A673 (cell line): ENCODE measurements around the gene ACTR5. TPM values are rescaled to one million over a fixed set of nuclear protein-coding genes. Genes with fewer than 3 reads are reported as not detected.

Source experiments
- BruUV-seq: library from RNA; stranded (reverse); fragments of 400-500 nt; replicated peaks from 2 replicates; lab custom pipeline; 2021; lab: Mats Ljungman, UMichigan
- CTCF ChIA-PET: fragments of 300-600 bp; sonication (Branson Sonifier 250); formaldehyde crosslinking; loops from one replicate; lab custom pipeline; 2022; ENCODE audit warnings: antibody characterized with exemption; lab: Charles Lee
- POLR2A ChIA-PET: fragments of 300-600 bp; sonication (Branson Sonifier 250); formaldehyde crosslinking; loops from one replicate; lab custom pipeline; 2022; ENCODE audit warnings: antibody characterized with exemption; ENCODE audit not compliant: low non-redundant PET; lab: Charles Lee
- DNase-seq: peaks from one replicate; pipeline ENCODE4 v3.0.0-alpha.2; 2015; ENCODE audit warnings: low spot score
- H3K27ac ChIP-seq: fragments of 200-600 bp; sonication (generic); 2 replicates; pipeline ENCODE4 v1.5.1; 2016; ENCODE audit warnings: mixed run types, low read depth, mild to moderate bottlenecking, mixed read lengths, antibody characterized with exemption, low read length; ENCODE audit not compliant: poor library complexity, severe bottlenecking
- H3K27me3 ChIP-seq: fragments of 200-600 bp; sonication (generic); replicated peaks from 2 replicates; pipeline ENCODE4 v1.6.1; 2017; ENCODE audit warnings: mixed run types, low read depth, mild to moderate bottlenecking, mixed read lengths, antibody characterized with exemption, low read length; ENCODE audit not compliant: insufficient read depth, poor library complexity
- H3K36me3 ChIP-seq: fragments of 200-600 bp; sonication (generic); 2 replicates; pipeline ENCODE4 v1.6.1; 2016; ENCODE audit warnings: mixed run types, mild to moderate bottlenecking, mixed read lengths, antibody characterized with exemption, low read length; ENCODE audit not compliant: insufficient read depth, poor library complexity, severe bottlenecking
- H3K4me1 ChIP-seq: fragments of 200-600 bp; sonication (generic); 2 replicates; pipeline ENCODE4 v1.6.1; 2017; ENCODE audit warnings: mixed run types, mild to moderate bottlenecking, mixed read lengths, antibody characterized with exemption, low read length; ENCODE audit not compliant: insufficient read depth, poor library complexity, severe bottlenecking
- H3K4me3 ChIP-seq: fragments of 200-600 bp; sonication (generic); 2 replicates; pipeline ENCODE4 v1.5.1; 2016; ENCODE audit warnings: low read depth, mixed run types, mild to moderate bottlenecking, mixed read lengths, low read length; ENCODE audit not compliant: poor library complexity, severe bottlenecking
- H3K9me3 ChIP-seq: fragments of 200-600 bp; sonication (generic); 2 replicates; pipeline ENCODE4 v1.6.1; 2016; ENCODE audit warnings: mixed run types, low read depth, mild to moderate bottlenecking, mixed read lengths, antibody characterized with exemption, low read length; ENCODE audit not compliant: poor library complexity, severe bottlenecking
- EZH2 ChIP-seq: fragments of 200-600 bp; sonication (generic); IDR thresholded peaks from 2 replicates; pipeline ENCODE4 v1.6.1; 2017; ENCODE audit warnings: borderline replicate concordance, low read depth, mild to moderate bottlenecking, mixed read lengths, antibody characterized with exemption, low read length; ENCODE audit not compliant: poor library complexity, severe bottlenecking
- intact Hi-C: fragments of 100-400 bp; cut with micrococcal nuclease; formaldehyde crosslinking; loops from one replicate; pipeline ENCODE4 v1.10.0; 2022; ENCODE audit not compliant: unreplicated experiment
- total RNA-seq: library from RNA; stranded (reverse); gene quantifications from 2 replicates; pipeline ENCODE4 v1.2.3, GENCODE V29; 2021
- TF ChIP-seq, protein P1 (sequence below): fragments of 300-800, 200-600 bp; sonication (generic); conservative IDR thresholded peaks from 2 replicates; pipeline ENCODE4 v1.5.1; 2017; ENCODE audit warnings: low read depth, mild to moderate bottlenecking, antibody characterized with exemption, low read length, moderate library complexity, mixed read lengths

ACTR5 gene
- total RNA-seq, 1 experiment from 2014 or later: 11.5 TPM

DNA sequence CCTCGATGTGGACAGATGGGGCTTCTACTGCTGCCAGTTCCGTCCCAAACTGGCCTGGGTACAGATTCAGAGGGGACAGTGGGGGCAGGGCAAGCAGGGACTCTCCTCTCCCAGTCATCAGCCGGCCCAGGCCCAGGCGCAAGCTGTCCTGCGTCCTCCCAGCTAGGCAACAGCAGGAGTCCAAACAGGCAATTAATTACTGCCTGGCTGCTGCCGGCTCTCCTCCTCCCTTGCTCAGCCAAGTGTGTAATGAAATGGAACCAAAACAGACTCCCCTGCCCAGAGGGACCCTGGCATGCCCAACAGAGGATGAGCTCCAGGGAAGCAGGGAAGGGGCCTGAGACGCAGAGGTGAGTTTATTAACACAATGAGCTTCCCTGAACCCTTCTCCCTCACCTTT is 41.8 kb upstream of the ACTR5 start:
- peaks cover 53% of the 10 kb centered on the region for H3K27me3 ChIP-seq
- BruUV-seq: no TSS peak
- H3K4me1 ChIP-seq: no peaks in the 10 kb centered on the region
- TF ChIP-seq EZH2: no peak
- TF ChIP-seq, protein P1, sequence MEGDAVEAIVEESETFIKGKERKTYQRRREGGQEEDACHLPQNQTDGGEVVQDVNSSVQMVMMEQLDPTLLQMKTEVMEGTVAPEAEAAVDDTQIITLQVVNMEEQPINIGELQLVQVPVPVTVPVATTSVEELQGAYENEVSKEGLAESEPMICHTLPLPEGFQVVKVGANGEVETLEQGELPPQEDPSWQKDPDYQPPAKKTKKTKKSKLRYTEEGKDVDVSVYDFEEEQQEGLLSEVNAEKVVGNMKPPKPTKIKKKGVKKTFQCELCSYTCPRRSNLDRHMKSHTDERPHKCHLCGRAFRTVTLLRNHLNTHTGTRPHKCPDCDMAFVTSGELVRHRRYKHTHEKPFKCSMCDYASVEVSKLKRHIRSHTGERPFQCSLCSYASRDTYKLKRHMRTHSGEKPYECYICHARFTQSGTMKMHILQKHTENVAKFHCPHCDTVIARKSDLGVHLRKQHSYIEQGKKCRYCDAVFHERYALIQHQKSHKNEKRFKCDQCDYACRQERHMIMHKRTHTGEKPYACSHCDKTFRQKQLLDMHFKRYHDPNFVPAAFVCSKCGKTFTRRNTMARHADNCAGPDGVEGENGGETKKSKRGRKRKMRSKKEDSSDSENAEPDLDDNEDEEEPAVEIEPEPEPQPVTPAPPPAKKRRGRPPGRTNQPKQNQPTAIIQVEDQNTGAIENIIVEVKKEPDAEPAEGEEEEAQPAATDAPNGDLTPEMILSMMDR: no peak
- H3K27ac ChIP-seq: no peak overlapping the region
- H3K9me3 ChIP-seq: no peaks in the 10 kb centered on the region
- intact Hi-C loops: no loop called here
- no peaks in the 10 kb centered on the region for H3K36me3 ChIP-seq
- H3K4me3 ChIP-seq: no peak overlapping the region
- DNase-seq: no peak
- POLR2A ChIA-PET: no interaction called here
- CTCF ChIA-PET: no interaction called here

DNA sequence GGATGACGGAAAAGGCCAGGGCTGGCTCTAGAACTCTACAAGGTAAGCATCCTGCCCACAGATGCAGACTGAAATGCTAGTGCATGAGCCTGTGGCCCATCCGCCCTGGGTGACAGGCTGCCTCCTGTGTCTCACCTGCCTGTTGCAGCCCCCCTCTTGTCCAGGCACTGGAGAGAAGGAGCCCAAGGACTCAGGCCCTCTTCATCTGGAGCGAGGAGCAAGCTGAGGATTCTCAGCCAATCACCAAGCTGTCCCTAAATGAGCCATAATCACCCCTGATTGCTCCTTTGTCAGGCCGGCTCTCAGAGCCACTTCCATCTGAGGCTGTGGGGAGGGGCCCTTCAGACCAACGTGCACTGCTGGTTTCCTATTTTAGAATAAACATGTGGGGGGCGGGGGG is 34.0 kb upstream of the ACTR5 start:
- no peaks in the 10 kb centered on the region for H3K4me1 ChIP-seq
- BruUV-seq: no TSS peak
- no peak for DNase-seq
- no peaks in the 10 kb centered on the region for H3K9me3 ChIP-seq
- ChIA-PET CTCF (no interaction called here), POLR2A (interaction anchor here (0.5 to 0.6 kb wide), 2 partner anchors 25 to 163 kb away, joined by 3 to 4 read pairs; no protein-coding TSS in a partner anchor)
- TF ChIP-seq, protein P1: no peak
- TF ChIP-seq EZH2: no peak
- no peaks in the 10 kb centered on the region for H3K36me3 ChIP-seq
- H3K4me3 ChIP-seq: no peak overlapping the region
- intact Hi-C loops: no loop called here
- H3K27ac ChIP-seq: no peak overlapping the region
- peaks cover 66% of the 10 kb centered on the region for H3K27me3 ChIP-seq

DNA sequence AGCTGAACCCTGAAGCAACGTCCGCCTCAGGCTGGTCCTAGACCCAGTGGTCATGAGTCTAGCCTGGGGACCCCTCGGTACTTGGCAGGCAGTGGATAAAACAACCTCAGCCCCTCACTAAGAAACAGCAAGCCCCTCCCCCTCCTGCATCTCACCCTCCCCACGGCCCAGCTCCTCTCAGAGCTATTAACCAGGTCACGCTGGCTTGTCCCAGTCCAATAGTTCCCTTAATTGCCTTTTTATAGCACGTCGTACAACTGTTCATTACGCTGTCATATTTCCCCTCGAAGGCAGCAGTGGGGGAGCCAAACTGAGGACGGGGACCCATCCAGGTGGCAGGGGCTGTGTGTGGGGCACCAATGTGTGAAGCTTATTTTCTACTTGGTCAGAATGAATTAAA is 32.6 kb upstream of the ACTR5 start:
- Histone ChIP-seq H3K36me3 (no peaks in the 10 kb centered on the region), H3K4me3 (no peak overlapping the region), H3K27ac (no peak overlapping the region), H3K9me3 (no peaks in the 10 kb centered on the region), H3K27me3 (peaks cover 69% of the 10 kb centered on the region), H3K4me1 (no peaks in the 10 kb centered on the region)
- CTCF ChIA-PET: interaction anchor here (0.7 kb wide), 1 partner anchor 10 kb away, joined by 3 read pairs; no protein-coding TSS in a partner anchor
- TF ChIP-seq EZH2: no peak
- TF ChIP-seq, protein P1: no peak
- POLR2A ChIA-PET: interaction anchor here (0.6 kb wide), 1 partner anchor 25 kb away, joined by 6 read pairs; no protein-coding TSS in a partner anchor
- DNase-seq: no peak
- BruUV-seq: no TSS peak
- intact Hi-C loops: no loop called here
